Endothelial cell (in vitro differentiated cells): Measurements from ENCODE around the gene TMEM53. TPM values are rescaled to one million over a fixed set of nuclear protein-coding genes. Genes with fewer than 3 reads are reported as not detected.

Experiments
- DNase-seq: peaks from one replicate; pipeline ENCODE4 v3.0.0; 2021; ENCODE audit warnings: low spot score
- H3K27ac Mint-ChIP-seq: one replicate; pipeline ENCODE4 v1.8.0; 2021; ENCODE audit warnings: mixed read lengths, inconsistent platforms; ENCODE audit not compliant: unreplicated experiment
- H3K27me3 Mint-ChIP-seq: one replicate; pipeline ENCODE4 v1.8.0; 2021; ENCODE audit warnings: mild to moderate bottlenecking, moderate library complexity, mixed read lengths, inconsistent platforms; ENCODE audit not compliant: unreplicated experiment
- H3K36me3 Mint-ChIP-seq: one replicate; pipeline ENCODE4 v1.8.0; 2021; ENCODE audit warnings: mild to moderate bottlenecking, low read depth, mixed read lengths, inconsistent platforms; ENCODE audit not compliant: unreplicated experiment
- H3K4me1 Mint-ChIP-seq: one replicate; pipeline ENCODE4 v1.8.0; 2021; ENCODE audit warnings: mild to moderate bottlenecking, mixed read lengths, inconsistent platforms; ENCODE audit not compliant: unreplicated experiment
- H3K4me3 Mint-ChIP-seq: one replicate; pipeline ENCODE4 v1.8.0; 2021; ENCODE audit warnings: mild to moderate bottlenecking, mixed read lengths, inconsistent platforms; ENCODE audit not compliant: unreplicated experiment
- H3K9me3 Mint-ChIP-seq: one replicate; pipeline ENCODE4 v1.8.0; 2021; ENCODE audit warnings: mixed read lengths, inconsistent platforms; ENCODE audit not compliant: unreplicated experiment
- CTCF ChIP-seq: fragments of 200-600 bp; sonication (generic); IDR thresholded peaks from one replicate; pipeline ENCODE4 v1.5.0; 2021; ENCODE audit warnings: antibody characterized with exemption; ENCODE audit not compliant: unreplicated experiment
- total RNA-seq: library from RNA; stranded (reverse); fragmentation: NEBNext Ultra II Directional; extraction: Animal tissue kit (Norgen Biotek cat#: 25700); gene quantifications from one replicate; pipeline ENCODE4 v1.2.1, GENCODE V29; 2021; ENCODE audit not compliant: unreplicated experiment

Gene TMEM53
- total RNA-seq, 1 donor from 2014 or later: 15.6 TPM

- TF ChIP-seq CTCF: no peak
- Mint-ChIP-seq H3K27me3 (peaks cover 5% of the 10 kb centered on the region), H3K4me1 (peaks cover 6% of the 10 kb centered on the region), H3K9me3 (no peaks in the 10 kb centered on the region), H3K4me3 (no peak overlapping the region), H3K36me3 (peaks cover 62% of the 10 kb centered on the region), H3K27ac (no peak overlapping the region)
- DNase-seq: no peak
Measured at GRCh38 chr1:44641126-44642102, 32.9 kb downstream of the TMEM53 start.

GRCh38 chr1:44640200-44640853, 34.0 kb downstream of the TMEM53 start:
- peaks cover 8% of the 10 kb centered on the region for H3K27me3 Mint-ChIP-seq
- no peak overlapping the region for H3K4me3 Mint-ChIP-seq
- peaks cover 71% of the 10 kb centered on the region for H3K36me3 Mint-ChIP-seq
- no peak overlapping the region for H3K27ac Mint-ChIP-seq
- no peaks in the 10 kb centered on the region for H3K9me3 Mint-ChIP-seq
- no peak for DNase-seq
- no peak for TF ChIP-seq CTCF
- H3K4me1 Mint-ChIP-seq: peaks cover 6% of the 10 kb centered on the region

GRCh38 chr1:44637702-44638411, 36.4 kb downstream of the TMEM53 start:
- Mint-ChIP-seq H3K4me3 (no peak overlapping the region), H3K36me3 (peaks cover 64% of the 10 kb centered on the region), H3K27me3 (peaks cover 14% of the 10 kb centered on the region), H3K27ac (no peak overlapping the region), H3K9me3 (no peaks in the 10 kb centered on the region), H3K4me1 (peaks cover 18% of the 10 kb centered on the region)
- TF ChIP-seq CTCF: no peak
- no peak for DNase-seq

GRCh38 chr1:44636688-44637598, 37.3 kb downstream of the TMEM53 start:
- Mint-ChIP-seq H3K27me3 (peaks cover 19% of the 10 kb centered on the region), H3K4me3 (no peak overlapping the region), H3K4me1 (peaks cover 18% of the 10 kb centered on the region), H3K9me3 (no peaks in the 10 kb centered on the region), H3K36me3 (peaks cover 58% of the 10 kb centered on the region), H3K27ac (no peak overlapping the region)
- DNase-seq: no peak
- no peak for TF ChIP-seq CTCF
